H9 (cell line): Measurements from ENCODE around the gene LHFPL2. TPM values are rescaled to one million over a fixed set of nuclear protein-coding genes. Genes with fewer than 3 reads are reported as not detected.
A peak's percentile ranks its signal among the peaks of the same experiment; 100 is the strongest.

Experiments used
- DNase-seq: peaks from one replicate; pipeline ENCODE4 v3.0.0-alpha.2; 2017
- H2AFZ ChIP-seq: one replicate; pipeline ENCODE4 v1.6.1; 2013; ENCODE audit warnings: mild to moderate bottlenecking, low read length, control low read depth, moderate library complexity
- H2AK5ac ChIP-seq: 2 replicates; pipeline ENCODE4 v1.6.1; 2013; ENCODE audit warnings: low read length, control low read depth, mixed read lengths; ENCODE audit not compliant: insufficient read length
- H2BK120ac ChIP-seq: one replicate; pipeline ENCODE4 v1.6.1; 2013; ENCODE audit warnings: low read depth, mild to moderate bottlenecking, low read length, control low read depth, inconsistent platforms; ENCODE audit not compliant: poor library complexity, severe bottlenecking
- H2BK12ac ChIP-seq: 2 replicates; pipeline ENCODE4 v1.6.1; 2013; ENCODE audit warnings: low read length, control low read depth, mixed read lengths, low read depth; ENCODE audit not compliant: insufficient read length
- H2BK15ac ChIP-seq: 2 replicates; pipeline ENCODE4 v1.6.1; 2013; ENCODE audit warnings: low read depth, low read length, control low read depth
- H2BK20ac ChIP-seq: one replicate; pipeline ENCODE4 v1.6.1; 2013; ENCODE audit warnings: low read depth, mild to moderate bottlenecking, low read length, control low read depth, inconsistent platforms; ENCODE audit not compliant: poor library complexity, severe bottlenecking
- H2BK5ac ChIP-seq: 2 replicates; pipeline ENCODE4 v1.6.1; 2013; ENCODE audit warnings: low read length, control low read depth, mixed read lengths; ENCODE audit not compliant: insufficient read length
- H3K14ac ChIP-seq: 2 replicates; pipeline ENCODE4 v1.6.1; 2013; ENCODE audit warnings: low read length, control low read depth; ENCODE audit not compliant: insufficient read depth
- H3K18ac ChIP-seq: 2 replicates; pipeline ENCODE4 v1.6.1; 2013; ENCODE audit warnings: low read depth, mild to moderate bottlenecking, mixed read lengths, low read length, control low read depth; ENCODE audit not compliant: insufficient read length
- H3K23ac ChIP-seq: 2 replicates; pipeline ENCODE4 v1.6.1; 2013; ENCODE audit warnings: low read length, control low read depth, mixed read lengths, low read depth; ENCODE audit not compliant: insufficient read length
- H3K23me2 ChIP-seq: 2 replicates; pipeline ENCODE4 v1.6.1; 2013; ENCODE audit warnings: low read depth, mild to moderate bottlenecking, mixed read lengths, low read length, control low read depth; ENCODE audit not compliant: insufficient read length, poor library complexity, severe bottlenecking
- H3K27ac ChIP-seq: 2 replicates; pipeline ENCODE4 v1.5.1; 2013; ENCODE audit warnings: low read length, control low read depth, mixed read lengths, low read depth; ENCODE audit not compliant: insufficient read length
- H3K27me3 ChIP-seq: 2 replicates; pipeline ENCODE4 v1.6.1; 2013; ENCODE audit warnings: low read length, control low read depth, inconsistent platforms; ENCODE audit not compliant: insufficient read depth
- H3K4ac ChIP-seq: 2 replicates; pipeline ENCODE4 v1.6.1; 2013; ENCODE audit warnings: low read depth, mild to moderate bottlenecking, control low read depth, inconsistent platforms, low read length, moderate library complexity
- H3K4me1 ChIP-seq: 2 replicates; pipeline ENCODE4 v1.6.1; 2013; ENCODE audit warnings: low read length, control low read depth, inconsistent platforms; ENCODE audit not compliant: insufficient read depth
- H3K4me2 ChIP-seq: 2 replicates; pipeline ENCODE4 v1.6.1; 2013; ENCODE audit warnings: low read length, control low read depth, mixed read lengths; ENCODE audit not compliant: insufficient read length, insufficient read depth
- H3K56ac ChIP-seq: 2 replicates; pipeline ENCODE4 v1.6.1; 2013; ENCODE audit warnings: low read depth, mild to moderate bottlenecking, mixed read lengths, low read length, control low read depth; ENCODE audit not compliant: insufficient read length
- H3K79me1 ChIP-seq: 2 replicates; pipeline ENCODE4 v1.6.1; 2013; ENCODE audit warnings: low read depth, mild to moderate bottlenecking, moderate library complexity, low read length, control low read depth, inconsistent platforms; ENCODE audit not compliant: insufficient read depth, poor library complexity, severe bottlenecking
- H3K79me2 ChIP-seq: 2 replicates; pipeline ENCODE4 v1.6.1; 2013; ENCODE audit warnings: low read length, control low read depth, inconsistent platforms; ENCODE audit not compliant: insufficient read depth
- H3K9ac ChIP-seq: 2 replicates; pipeline ENCODE4 v1.6.1; 2013; ENCODE audit warnings: low read length, control low read depth, mixed read lengths; ENCODE audit not compliant: insufficient read length; ENCODE audit errors: extremely low read depth
- H3K9me3 ChIP-seq: one replicate; pipeline ENCODE4 v1.6.1; 2013; ENCODE audit warnings: low read depth, low read length, inconsistent platforms; ENCODE audit not compliant: control insufficient read depth
- H3T11ph ChIP-seq: one replicate; pipeline ENCODE4 v1.6.1; 2013; ENCODE audit warnings: mild to moderate bottlenecking, low read length, control low read depth, inconsistent platforms
- H4K20me1 ChIP-seq: one replicate; pipeline ENCODE4 v1.6.1; 2013; ENCODE audit not compliant: control insufficient read depth, insufficient read length, insufficient read depth
- H4K5ac ChIP-seq: 2 replicates; pipeline ENCODE4 v1.6.1; 2013; ENCODE audit warnings: low read depth, mild to moderate bottlenecking, mixed read lengths, low read length, control low read depth; ENCODE audit not compliant: insufficient read length
- H4K8ac ChIP-seq: replicated peaks from 2 replicates; pipeline ENCODE4 v1.6.1; 2013; ENCODE audit warnings: low read length, control low read depth, mixed read lengths, low read depth; ENCODE audit not compliant: insufficient read length
- H4K91ac ChIP-seq: 2 replicates; pipeline ENCODE4 v1.6.1; 2013; ENCODE audit warnings: low read depth, mild to moderate bottlenecking, moderate library complexity, mixed read lengths, low read length, control low read depth; ENCODE audit not compliant: insufficient read length
- H3K27ac Mint-ChIP-seq, 3 experiments: 2 replicates in 2 of 3; 3 replicates in 1 of 3; pipeline ENCODE4 v1.8.0; 2020 to 2021; ENCODE audit warnings: mixed read lengths in 3 of 3, mild to moderate bottlenecking in 1 of 3, moderate library complexity in 1 of 3
- H3K27me3 Mint-ChIP-seq: 2 replicates; pipeline ENCODE4 v1.8.0; 2021; ENCODE audit warnings: low read depth, mild to moderate bottlenecking, moderate library complexity, mixed read lengths
- H3K36me3 Mint-ChIP-seq, 3 experiments: 2 replicates in 2 of 3; 3 replicates in 1 of 3; pipeline ENCODE4 v1.8.0; 2020 to 2021; ENCODE audit warnings: low read depth in 3 of 3, mixed read lengths in 3 of 3; ENCODE audit not compliant: insufficient read depth in 1 of 3
- H3K4me1 Mint-ChIP-seq, 2 experiments: 2 replicates each; pipeline ENCODE4 v1.8.0; 2020; ENCODE audit warnings: mixed read lengths in 2 of 2
- H3K4me3 Mint-ChIP-seq, 2 experiments: 2 replicates in 1 of 2; 3 replicates in 1 of 2; pipeline ENCODE4 v1.8.0; 2020 to 2021; ENCODE audit warnings: mild to moderate bottlenecking in 2 of 2, mixed read lengths in 2 of 2, moderate library complexity in 1 of 2
- H3K9me3 Mint-ChIP-seq, 2 experiments: 2 replicates in 1 of 2; 3 replicates in 1 of 2; pipeline ENCODE4 v1.8.0; 2020; ENCODE audit warnings: mild to moderate bottlenecking in 2 of 2, mixed read lengths in 2 of 2, moderate library complexity in 1 of 2
- CTCF ChIP-seq: fragments of 200-600 bp; sonication (generic); conservative IDR thresholded peaks from 3 replicates; pipeline ENCODE4 v1.8.0; 2021; ENCODE audit warnings: antibody characterized with exemption, mild to moderate bottlenecking
- whole genome bisulfite sequencing: extraction: QIAGEN DNeasy Blood & Tissue Kit; methylation state at CpG from one replicate; pipeline ENCODE4 v1.1.7; 2013; ENCODE audit warnings: missing lambda C conversion rate, low lambda C conversion rate, mixed read lengths; ENCODE audit not compliant: insufficient read length; ENCODE audit errors: extremely low coverage; 5-methylcytosine and 5-hydroxymethylcytosine counted together
- total RNA-seq: library from RNA; stranded (reverse); gene quantifications from 2 replicates; pipeline ENCODE4 v1.2.1, GENCODE V29; 2021

The LHFPL2 gene
- total RNA-seq, 1 experiment from 2014 or later = 26.3 TPM

DNA sequence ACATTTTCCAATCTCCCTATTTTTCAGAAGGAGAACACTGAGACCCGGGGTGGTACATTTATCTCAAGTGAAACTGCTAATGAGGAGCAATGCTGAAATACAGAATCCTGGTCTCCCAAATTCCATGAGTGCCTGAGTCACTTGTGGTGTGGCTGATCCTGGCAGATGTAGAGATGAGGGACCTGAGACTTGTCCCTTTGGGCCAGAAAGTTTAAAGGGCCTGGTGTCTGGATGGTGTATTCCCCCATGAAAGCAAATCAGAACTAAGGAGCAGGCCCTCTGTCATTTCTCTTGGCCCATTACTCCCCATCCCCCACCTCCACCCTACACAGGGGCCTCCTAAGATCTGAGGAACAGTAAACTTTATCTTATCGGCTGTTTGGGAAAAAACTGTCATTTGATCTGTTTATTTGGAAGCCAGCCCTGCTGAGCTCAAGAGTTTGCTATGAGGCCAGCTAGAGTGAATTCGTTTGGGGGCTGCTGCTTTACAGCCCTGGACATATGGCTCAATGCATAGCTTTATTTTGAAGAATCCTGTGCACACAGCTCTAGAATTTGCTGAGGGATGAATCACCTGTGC, 140.3 kb downstream of the LHFPL2 start:
- no peak overlapping the region for H3K4me3 Mint-ChIP-seq
- no peak overlapping the region for H3K9ac ChIP-seq
- H3K18ac ChIP-seq = no peak overlapping the region
- H3K23ac ChIP-seq = no peak overlapping the region
- no peak overlapping the region for H2BK20ac ChIP-seq
- DNase-seq = no peak
- no peaks in the 10 kb centered on the region for H3K27me3 ChIP-seq
- H3K27me3 Mint-ChIP-seq = peaks cover 2% of the 10 kb centered on the region; the same call in 1 of the 2 replicates
- no peak overlapping the region for H2AK5ac ChIP-seq
- H3K23me2 ChIP-seq = no peaks in the 10 kb centered on the region
- no peak for TF ChIP-seq CTCF
- H2BK12ac ChIP-seq = no peak overlapping the region
- no peaks in the 10 kb centered on the region for H3K79me1 ChIP-seq
- H3K9me3 Mint-ChIP-seq = no peaks in the 10 kb centered on the region
- peaks cover 51 to 54% of the 10 kb centered on the region in 2 experiments for H3K4me1 Mint-ChIP-seq
- H3K14ac ChIP-seq = no peak overlapping the region
- no peak overlapping the region for H4K8ac ChIP-seq
- peak overlapping the region in 1 of 3 experiments; percentile 75; a peak in 2 of 7 replicates for H3K27ac Mint-ChIP-seq
- H3K79me2 ChIP-seq = no peaks in the 10 kb centered on the region; the same call in 1 of the 2 replicates
- no peak overlapping the region for H3T11ph ChIP-seq
- H3K56ac ChIP-seq = no peak overlapping the region
- H3K36me3 Mint-ChIP-seq = peaks cover 0 to 15% (median 2%) of the 10 kb centered on the region in 3 experiments; a peak in 4 of 7 replicates
- no peak overlapping the region for H3K4me2 ChIP-seq
- H2BK15ac ChIP-seq = no peak overlapping the region
- H3K9me3 ChIP-seq = no peaks in the 10 kb centered on the region
- no peak overlapping the region for H4K91ac ChIP-seq
- no peaks in the 10 kb centered on the region for H4K20me1 ChIP-seq
- WGBS = no CpG with 5 or more reads among the region's 3 CpGs
- peaks cover 6% of the 10 kb centered on the region; the same call in 1 of the 2 replicates for H3K4me1 ChIP-seq
- no peak overlapping the region for H4K5ac ChIP-seq
- no peak overlapping the region for H3K27ac ChIP-seq
- no peak overlapping the region for H2BK5ac ChIP-seq
- no peak overlapping the region for H3K4ac ChIP-seq
- no peak overlapping the region for H2BK120ac ChIP-seq
- H2AFZ ChIP-seq = no peak overlapping the region
